AG04450 (cell line): ENCODE measurements around the gene STIM2. TPM values are rescaled to one million over a fixed set of nuclear protein-coding genes. Genes with fewer than 3 reads are reported as not detected.

Source experiments
- CTCF ChIA-PET: fragments of 300-600, 350-600 bp; formaldehyde crosslinking; extraction: SDS; loops from one replicate; lab custom pipeline; 2022; ENCODE audit warnings: antibody characterized with exemption, inconsistent platforms; lab: Charles Lee
- POLR2A ChIA-PET: fragments of 350-600 bp; formaldehyde crosslinking; extraction: SDS; loops from one replicate; lab custom pipeline; 2021; ENCODE audit warnings: antibody characterized with exemption, inconsistent platforms; lab: Yijun Ruan, JAX
- DNase-seq: peaks from one replicate; pipeline ENCODE4 v3.0.0-alpha.2; 2011; ENCODE audit warnings: low read depth, low spot score
- H3K27ac ChIP-seq: one replicate; pipeline ENCODE4 v1.5.1; 2012; ENCODE audit warnings: low read depth, low read length, control low read depth
- H3K27me3 ChIP-seq: one replicate; pipeline ENCODE4 v1.6.0; 2012; ENCODE audit warnings: low read length; ENCODE audit not compliant: control insufficient read depth, insufficient read depth
- H3K4me3 ChIP-seq: 2 replicates; pipeline ENCODE4 v1.5.1; 2011; ENCODE audit warnings: mild to moderate bottlenecking, low read depth, low read length, control low read depth
- H3K9me3 ChIP-seq: 2 replicates; pipeline ENCODE4 v1.5.1; 2012; ENCODE audit warnings: low read length; ENCODE audit not compliant: control insufficient read depth, insufficient read depth
- CTCF ChIP-seq: IDR thresholded peaks from 2 replicates; pipeline ENCODE4 v1.5.1; 2011; ENCODE audit warnings: low read depth, low read length, control low read depth, inconsistent platforms
- polyA plus RNA-seq: library from polyadenylated mRNA; depleted of rRNA; stranded (reverse); fragments of >200 nt; gene quantifications from 2 replicates; pipeline ENCODE4 v1.2.3, GENCODE V29; 2011

Gene STIM2
- polyA plus RNA-seq, 1 experiment, result 26.8 TPM

GRCh38 chr4:26840786-26841185 is 19.9 kb upstream of the STIM2 start:
- DNase-seq, result no peak
- H3K27ac ChIP-seq, result no peak overlapping the region
- ChIA-PET CTCF (no interaction called here), POLR2A (no interaction called here)
- no peak for TF ChIP-seq CTCF
- H3K9me3 ChIP-seq, result no peaks in the 10 kb centered on the region
- H3K27me3 ChIP-seq, result peaks cover 2% of the 10 kb centered on the region
- H3K4me3 ChIP-seq, result no peak overlapping the region

GRCh38 chr4:26842911-26843310 is 17.7 kb upstream of the STIM2 start:
- ChIA-PET CTCF (no interaction called here), POLR2A (no interaction called here)
- no peak for DNase-seq
- no peaks in the 10 kb centered on the region for H3K27me3 ChIP-seq
- no peaks in the 10 kb centered on the region for H3K9me3 ChIP-seq
- H3K4me3 ChIP-seq, result no peak overlapping the region
- TF ChIP-seq CTCF, result no peak
- no peak overlapping the region for H3K27ac ChIP-seq

GRCh38 chr4:26850528-26850927 is 10.1 kb upstream of the STIM2 start:
- no peak for TF ChIP-seq CTCF
- H3K27ac ChIP-seq, result no peak overlapping the region
- no peak for DNase-seq
- no peaks in the 10 kb centered on the region for H3K9me3 ChIP-seq
- H3K27me3 ChIP-seq, result peaks cover 3% of the 10 kb centered on the region
- H3K4me3 ChIP-seq, result no peak overlapping the region
- POLR2A ChIA-PET, result no interaction called here
- CTCF ChIA-PET, result no interaction called here

DNA sequence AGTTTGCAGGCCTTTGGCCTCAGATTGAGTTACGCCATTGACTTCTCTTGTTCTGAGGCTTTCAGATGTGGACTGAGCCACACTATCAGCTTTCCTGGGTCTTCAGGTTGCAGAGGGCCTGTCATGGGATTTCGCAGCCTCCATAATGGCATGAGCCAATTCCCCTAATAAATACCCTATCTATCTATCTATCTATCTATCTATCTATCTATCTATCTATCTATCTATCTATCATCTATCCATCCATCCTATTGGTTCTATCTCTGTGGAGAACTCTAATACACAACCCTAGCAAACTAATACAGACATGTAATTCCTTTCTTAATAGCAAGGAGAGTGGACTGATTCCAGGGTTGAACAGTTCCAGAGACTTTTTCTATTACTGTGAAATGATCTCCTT is 9.5 kb upstream of the STIM2 start:
- DNase-seq, result no peak
- CTCF ChIA-PET, result no interaction called here
- no peaks in the 10 kb centered on the region for H3K9me3 ChIP-seq
- POLR2A ChIA-PET, result no interaction called here
- H3K27me3 ChIP-seq, result peaks cover 3% of the 10 kb centered on the region
- no peak overlapping the region for H3K27ac ChIP-seq
- no peak overlapping the region for H3K4me3 ChIP-seq
- TF ChIP-seq CTCF, result no peak

GRCh38 chr4:26854701-26855100 is 5.9 kb upstream of the STIM2 start:
- Histone ChIP-seq H3K27ac (no peak overlapping the region), H3K9me3 (no peaks in the 10 kb centered on the region), H3K4me3 (no peak overlapping the region), H3K27me3 (no peaks in the 10 kb centered on the region)
- DNase-seq, result no peak
- CTCF ChIA-PET, result no interaction called here
- POLR2A ChIA-PET, result no interaction called here
- TF ChIP-seq CTCF, result no peak
